SHP77 (cell line): ENCODE measurements around the gene CPM.
A peak's percentile ranks its signal among the peaks of the same experiment; 100 is the strongest.
"Not testable (repeated sequence)": the region's sequence is repeated elsewhere in the genome, so short reads cannot be mapped to it uniquely, and the experiment has no call there.

ENCODE experiments used
- DNase-seq, 2 experiments: peaks; one replicate each; lab custom pipeline; 2025; lab: John Stamatoyannopoulos, UW

CPM gene

GRCh38 chr12:68825569-68826217, 107.3 kb downstream of the CPM start:
- DNase-seq, result no peak

- no peak for DNase-seq
These were observed 108.2 kb downstream of the CPM start for GRCh38 chr12:68824597-68825250.

GRCh38 chr12:68824131-68824530, 108.8 kb downstream of the CPM start:
- DNase-seq, result no peak

GRCh38 chr12:68823696-68824095, 109.3 kb downstream of the CPM start:
- no peak for DNase-seq

- DNase-seq, result no peak
These were observed 111.4 kb downstream of the CPM start for GRCh38 chr12:68821357-68822188.

GRCh38 chr12:68819481-68819880, 113.5 kb downstream of the CPM start:
- DNase-seq, result not testable (repeated sequence)

GRCh38 chr12:68815928-68816800, 116.8 kb downstream of the CPM start:
- DNase-seq, result no peak

- no peak for DNase-seq
These were observed 117.6 kb downstream of the CPM start for GRCh38 chr12:68815232-68815927.

GRCh38 chr12:68814490-68815231, 118.3 kb downstream of the CPM start:
- no peak for DNase-seq

GRCh38 chr12:68813242-68813593, 119.8 kb downstream of the CPM start:
- DNase-seq, result no peak

GRCh38 chr12:68812553-68813241, 120.3 kb downstream of the CPM start:
- no peak for DNase-seq

GRCh38 chr12:68811573-68811972, 121.4 kb downstream of the CPM start:
- DNase-seq, result not testable (repeated sequence)

- not testable (repeated sequence) for DNase-seq
These were observed 123.0 kb downstream of the CPM start for GRCh38 chr12:68810027-68810389.

GRCh38 chr12:68809190-68810026, 123.6 kb downstream of the CPM start:
- DNase-seq, result no peak

GRCh38 chr12:68808388-68809189, 124.4 kb downstream of the CPM start:
- peak; percentile 79 to 91 for DNase-seq

- DNase-seq, result peak; percentile 89 to 93
These were observed 125.2 kb downstream of the CPM start, which contains the start of gene MDM2 for GRCh38 chr12:68807576-68808387. MDM2 (plus strand) TSS chr12:68808177; CDS start chr12:68808478, 301 bp downstream.

- not testable (repeated sequence) for DNase-seq
These were observed 125.7 kb downstream of the CPM start for GRCh38 chr12:68807274-68807575.
